ENCODE measurements around the gene TMEM117. TPM values are rescaled to one million over a fixed set of nuclear protein-coding genes. Genes with fewer than 3 reads are reported as not detected.

The TMEM117 gene
- 24.8 TPM for total RNA-seq

DNA sequence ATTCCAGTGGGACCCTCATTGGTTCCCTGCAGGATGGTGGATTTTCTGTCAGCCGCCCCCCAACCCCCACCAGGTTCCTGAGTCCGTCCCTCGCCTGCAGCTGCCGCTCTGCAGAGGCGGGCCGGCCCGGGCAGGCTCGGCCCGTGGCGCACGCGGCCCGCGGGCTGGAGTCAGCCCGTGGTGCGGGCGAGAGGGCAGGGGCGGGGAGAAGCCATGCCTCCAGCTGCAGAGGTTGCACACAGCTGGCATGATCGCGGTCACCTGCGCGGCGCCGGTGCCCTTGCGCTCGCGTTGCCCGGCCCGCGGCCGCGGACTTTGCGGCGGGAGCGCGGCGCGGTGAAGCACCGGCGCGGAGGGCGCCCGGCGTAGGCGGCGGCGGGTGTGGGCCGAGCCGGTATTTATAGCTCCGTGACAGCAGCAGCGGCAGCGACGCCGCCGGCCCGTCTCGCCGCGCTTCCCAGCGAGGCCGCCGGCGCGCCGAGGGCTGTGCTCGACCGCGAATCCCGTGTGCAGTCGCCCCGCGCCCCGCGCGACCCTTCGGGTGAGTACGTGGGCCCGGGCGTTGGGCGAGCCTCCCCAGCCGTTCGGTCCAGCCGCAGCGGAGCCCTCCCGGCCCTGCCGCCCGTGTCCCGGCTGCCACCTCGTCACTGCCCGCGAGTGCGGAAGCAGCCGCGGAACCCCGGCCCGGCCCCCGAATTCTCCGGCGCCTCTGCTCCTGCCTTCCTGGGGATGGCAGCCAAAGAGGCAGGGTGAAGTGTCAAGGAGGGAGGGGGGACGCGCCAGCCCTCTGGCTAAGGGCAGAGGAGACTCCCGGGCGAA, at the start of gene TMEM117:
TMEM117 (plus strand) TSS at position 426 of the 819 bp plus-strand sequence.
- intact Hi-C loops (cut with DNase I): no loop called here
- ATAC-seq: peak; percentile 90

DNA sequence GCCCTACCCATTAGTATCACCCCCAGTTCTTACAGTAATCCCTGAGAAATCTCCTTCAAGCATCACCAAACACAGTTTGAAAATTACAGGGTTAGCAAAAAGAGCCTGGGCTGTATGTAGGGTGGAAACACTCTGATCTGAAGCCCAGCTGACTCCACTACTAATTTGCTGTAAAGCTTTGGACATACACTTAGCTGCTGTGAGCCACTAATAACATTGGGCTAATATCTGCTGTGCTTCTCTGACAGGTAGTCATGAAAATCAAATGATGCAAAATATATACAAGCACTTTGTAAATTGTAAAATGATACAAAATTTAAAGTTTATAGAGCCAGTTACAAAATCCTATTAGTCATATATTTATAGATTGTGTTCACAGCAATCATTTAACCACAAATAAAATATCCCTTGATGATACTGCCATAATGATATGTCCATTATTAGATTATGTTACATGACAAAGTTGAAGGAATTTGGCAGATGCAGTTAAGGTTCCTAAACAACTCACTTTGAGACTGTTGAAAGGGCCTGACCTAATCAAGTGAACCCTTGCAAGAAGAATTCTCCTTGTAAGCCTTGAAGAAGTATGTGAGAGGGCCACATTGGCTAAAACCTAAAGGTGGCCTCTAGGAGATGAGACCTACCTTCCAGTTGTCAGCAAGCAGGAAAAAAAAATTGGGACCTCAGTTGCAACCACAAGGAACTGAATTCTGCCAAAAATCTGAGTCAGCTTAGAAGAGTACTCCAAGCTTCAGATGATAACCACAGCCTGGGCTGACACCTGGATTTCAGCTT, 48.8 kb upstream of the TMEM117 start:
- no peak for ATAC-seq
- no peak for DNase-seq (ENCODE audit: low spot score)
- intact Hi-C loops (cut with DNase I): no loop called here

More for the DNA sequence above, at the start of gene TMEM117:
- peak; percentile 83 for DNase-seq (ENCODE audit: low spot score)

DNA sequence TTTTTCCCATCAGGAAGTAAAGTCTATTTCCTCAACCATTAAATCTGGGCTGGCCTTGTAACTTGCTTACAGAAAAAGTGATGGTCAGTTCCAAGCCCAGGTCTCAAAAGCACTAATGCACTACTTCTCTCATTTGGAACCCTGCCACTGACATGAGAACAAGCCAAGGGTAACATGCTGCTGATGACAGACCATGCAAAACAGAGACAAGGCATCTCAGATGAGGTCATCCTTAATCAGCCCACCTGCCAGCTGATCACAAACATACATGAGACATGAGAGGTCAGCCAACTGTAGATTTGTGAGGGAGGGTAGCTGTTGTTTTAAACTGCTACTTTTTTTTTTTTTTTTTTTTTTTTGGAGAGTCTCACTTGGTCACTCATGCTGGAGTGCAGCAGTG, 45.9 kb upstream of the TMEM117 start:
- intact Hi-C loops (cut with DNase I): no loop called here
- ATAC-seq (no peak), DNase-seq (ENCODE audit: low spot score) (no peak)

DNA sequence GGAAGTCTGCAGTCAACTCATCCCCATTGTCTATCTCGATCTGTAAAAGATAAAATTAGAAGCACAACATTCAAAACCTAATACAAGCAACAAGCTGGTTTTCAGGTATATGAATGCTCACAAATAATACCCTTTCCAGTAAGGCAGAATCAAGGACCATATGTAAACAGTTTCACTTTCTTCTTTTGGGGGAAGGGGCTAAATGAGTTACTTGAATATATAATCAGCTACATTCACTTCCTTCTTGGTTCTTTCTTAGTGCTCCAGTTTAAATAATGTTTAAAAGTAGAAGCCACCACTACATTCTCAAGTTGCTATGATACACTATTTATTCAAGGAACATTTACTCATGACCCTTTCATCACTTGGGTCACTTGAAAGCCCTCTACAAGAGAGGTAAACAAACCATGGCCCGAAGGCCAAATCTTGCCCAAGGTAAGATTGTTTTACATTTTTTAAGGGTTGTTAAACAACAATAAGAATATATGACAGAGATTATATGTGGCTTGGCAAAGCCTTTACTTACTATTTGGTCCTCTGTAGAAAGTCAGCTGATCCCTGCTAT, 40.1 kb upstream of the TMEM117 start:
- ATAC-seq (no peak), DNase-seq (ENCODE audit: low spot score) (no peak)
- intact Hi-C loops (cut with DNase I): no loop called here

DNA sequence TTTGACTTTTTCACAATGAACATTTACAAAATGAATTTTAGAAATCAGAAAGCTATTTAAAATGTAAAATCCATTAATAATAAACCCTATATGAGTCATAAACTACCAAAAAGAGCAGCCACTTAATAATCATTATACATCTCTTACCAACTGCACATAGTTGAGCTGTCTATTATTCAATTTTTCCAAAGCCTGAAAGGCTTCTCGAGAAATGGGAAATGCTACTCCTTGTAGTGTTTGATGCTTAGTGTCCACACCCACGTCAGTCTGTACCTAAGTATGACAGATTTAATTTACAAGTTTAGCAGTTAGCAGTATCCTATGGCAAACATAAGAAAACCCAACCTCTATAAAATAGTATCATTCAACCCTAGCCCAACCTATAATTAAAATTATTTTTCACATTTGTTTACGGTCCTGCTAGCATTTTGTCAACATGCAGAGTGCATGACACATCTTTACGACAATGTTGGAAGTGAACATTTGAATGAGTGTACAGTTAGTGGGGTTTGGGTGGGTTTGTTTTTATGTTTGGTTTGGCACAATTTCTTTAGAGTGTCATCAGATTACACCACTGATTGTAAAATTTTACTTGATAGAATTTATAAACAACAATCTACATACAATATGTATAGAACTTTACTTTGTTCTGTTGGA, 38.2 kb upstream of the TMEM117 start:
- intact Hi-C loops (cut with DNase I): no loop called here
- DNase-seq (ENCODE audit: low spot score) (no peak), ATAC-seq (no peak)

DNA sequence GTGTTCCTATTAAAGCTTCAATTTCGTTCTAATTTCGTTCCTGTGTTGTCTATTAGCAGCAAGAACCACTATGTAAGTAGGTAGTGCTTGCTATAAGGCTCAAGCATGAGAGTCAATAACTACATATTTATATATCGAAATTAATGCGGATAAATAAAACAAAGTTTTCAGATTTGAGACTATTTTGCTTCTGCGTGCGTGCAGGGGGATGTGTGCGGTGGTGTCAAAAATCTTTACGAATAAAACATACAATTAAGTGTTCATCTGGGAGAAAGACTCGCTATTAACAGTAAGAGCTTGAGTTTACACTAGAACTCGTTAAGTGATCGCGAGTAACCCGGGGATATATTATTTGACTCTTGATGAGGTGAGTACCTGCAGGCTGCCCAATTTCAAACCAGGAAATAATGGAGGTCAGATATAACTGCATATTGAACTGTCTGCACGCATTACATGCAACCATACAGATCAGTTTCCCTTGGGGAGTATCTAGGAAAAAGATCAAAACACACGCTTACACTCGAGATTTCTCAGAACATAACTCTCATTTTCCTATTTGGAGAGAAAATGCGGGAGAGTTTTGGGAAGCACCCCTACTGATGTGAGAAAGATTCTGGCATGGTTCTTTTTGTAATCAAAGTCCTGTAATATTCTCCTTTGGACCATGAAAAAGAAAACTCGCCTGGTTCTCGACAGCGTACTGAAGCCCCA, 30.6 kb upstream of the TMEM117 start:
- no peak for ATAC-seq
- intact Hi-C loops (cut with DNase I): no loop called here
- no peak for DNase-seq (ENCODE audit: low spot score)

DNA sequence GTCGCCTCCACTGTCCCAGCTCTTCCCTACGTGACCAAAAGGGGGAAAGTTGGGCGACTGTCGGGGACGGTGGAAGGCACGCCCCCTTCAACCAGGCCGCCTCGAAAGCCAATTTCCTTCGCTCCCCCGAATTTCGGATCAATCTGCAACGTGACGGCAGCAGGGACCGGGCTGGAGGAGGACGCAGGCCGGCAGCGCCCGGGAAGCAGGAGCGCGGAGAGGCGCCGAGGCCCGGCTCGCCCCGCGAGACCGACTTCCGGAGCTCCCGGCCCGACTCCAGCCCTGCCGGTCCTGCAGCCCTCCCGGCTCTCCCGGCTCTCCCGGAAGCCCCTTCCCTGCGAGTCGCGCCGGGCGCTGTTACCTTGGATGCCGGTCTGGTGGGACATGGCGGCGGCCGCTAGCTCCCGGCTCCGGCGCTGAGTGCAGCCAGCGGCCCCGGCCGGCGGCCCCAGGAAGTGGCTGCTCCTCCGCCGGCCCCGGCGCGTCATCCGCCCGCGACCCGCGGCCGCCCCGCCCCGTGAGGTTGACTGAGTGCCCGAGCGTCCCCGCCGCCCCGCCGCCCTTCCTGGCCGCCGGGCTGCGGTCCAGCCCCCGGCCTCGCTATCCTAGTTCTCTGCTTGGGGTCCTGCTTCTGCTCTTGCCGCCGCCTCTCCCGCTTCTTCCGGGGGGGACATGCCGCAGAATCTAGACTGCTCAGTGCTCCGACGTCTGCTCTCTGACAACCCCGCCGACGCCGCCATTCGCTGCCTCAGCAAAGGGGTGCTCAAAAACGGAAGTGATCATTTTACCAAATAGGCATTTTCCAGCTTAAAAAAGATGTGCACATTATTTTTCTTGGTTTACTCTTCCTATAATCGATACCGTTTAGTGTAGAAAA, 29.8 kb upstream of the TMEM117 start, which contains the start of gene TWF1:
TWF1 (minus strand) TSS at position 458 of the 877 bp plus-strand sequence; CDS start at position 386, 72 bp downstream.
- peak; percentile 92 for DNase-seq (ENCODE audit: low spot score)
- ATAC-seq: peak; percentile 99
- intact Hi-C loops (cut with DNase I): no loop called here

- intact Hi-C loops (cut with DNase I): no loop called here
- ATAC-seq: no peak
Observed at GRCh38 chr12:43806737-43807072, 29.2 kb upstream of the TMEM117 start.

DNA sequence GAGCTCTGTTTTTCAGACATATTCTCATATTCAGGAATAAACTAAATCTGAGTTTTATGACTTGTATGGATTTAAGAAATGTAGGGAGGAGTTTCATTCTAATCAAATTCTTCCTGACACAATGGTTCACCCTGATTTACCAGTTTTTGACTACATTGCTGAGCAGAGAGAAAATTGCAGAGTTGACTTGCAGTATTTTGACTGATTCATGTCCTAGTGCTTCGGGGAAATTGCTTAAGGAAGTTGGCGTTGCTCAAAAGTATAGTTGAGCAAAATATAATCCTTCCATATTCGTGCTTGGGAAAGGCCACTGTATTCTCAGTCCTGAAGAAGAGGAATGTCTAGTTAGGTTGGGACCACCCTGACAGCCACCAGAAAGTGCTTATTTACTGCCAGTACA, 28.5 kb upstream of the TMEM117 start:
- intact Hi-C loops (cut with DNase I): no loop called here
- DNase-seq (ENCODE audit: low spot score) (no peak), ATAC-seq (no peak)

More at GRCh38 chr12:43806737-43807072, 29.2 kb upstream of the TMEM117 start:
- DNase-seq (ENCODE audit: low spot score): no peak

DNA sequence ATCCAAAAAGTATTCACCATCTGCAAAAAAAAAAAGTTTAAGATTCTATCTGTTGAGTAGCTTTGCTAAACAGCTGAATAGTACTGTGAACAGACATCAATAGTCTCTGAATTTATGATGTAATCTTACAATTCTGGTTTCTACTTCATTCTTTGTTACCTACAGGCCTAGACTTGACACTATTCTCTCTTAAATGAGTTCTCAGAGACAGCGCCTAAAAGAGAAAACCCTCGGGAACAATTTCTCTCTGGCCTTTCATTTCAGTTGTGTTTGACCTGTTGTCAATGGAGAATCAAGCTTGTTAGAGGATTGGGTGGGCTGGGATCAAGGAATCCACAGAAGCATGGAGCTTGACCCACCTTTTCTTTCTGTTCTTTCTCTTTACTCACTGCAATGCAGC, 23.8 kb upstream of the TMEM117 start:
- intact Hi-C loops (cut with DNase I): no loop called here
- no peak for DNase-seq (ENCODE audit: low spot score)
- ATAC-seq: no peak

GRCh38 chr12:43812926-43813325, 23.0 kb upstream of the TMEM117 start:
- ATAC-seq: no peak
- intact Hi-C loops (cut with DNase I): no loop called here
- no peak for DNase-seq (ENCODE audit: low spot score)

DNA sequence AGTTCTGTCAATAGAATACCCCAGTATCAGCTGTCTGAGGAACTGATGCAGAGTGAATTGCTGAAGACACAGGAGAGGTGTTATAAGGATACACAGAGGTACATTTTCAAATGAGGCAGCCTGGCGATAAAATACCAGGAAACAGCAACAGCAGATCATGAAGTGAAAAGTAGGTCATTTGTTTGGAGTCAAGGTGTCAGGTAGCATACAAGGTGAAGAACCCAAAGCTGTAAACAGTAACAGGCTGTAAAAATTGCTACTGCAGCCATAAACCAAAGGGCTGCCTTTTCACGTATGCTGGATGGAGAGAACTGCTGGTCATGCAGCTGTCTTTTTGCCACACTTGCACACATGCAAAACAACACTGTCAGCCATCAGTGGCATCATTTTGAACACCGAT, 20.5 kb upstream of the TMEM117 start:
- no peak for ATAC-seq
- intact Hi-C loops (cut with DNase I): no loop called here
- DNase-seq (ENCODE audit: low spot score): no peak

GRCh38 chr12:43816168-43816567, 19.7 kb upstream of the TMEM117 start:
- ATAC-seq: no peak
- intact Hi-C loops (cut with DNase I): no loop called here
- DNase-seq (ENCODE audit: low spot score): no peak

- DNase-seq (ENCODE audit: low spot score) (no peak), ATAC-seq (no peak)
- intact Hi-C loops (cut with DNase I): no loop called here
Observed at GRCh38 chr12:43824207-43824775, 11.6 kb upstream of the TMEM117 start.

GRCh38 chr12:43826681-43827080, 9.2 kb upstream of the TMEM117 start:
- intact Hi-C loops (cut with DNase I): loop anchor here (2.0 kb wide), 1 partner anchor 74 kb away; no protein-coding TSS in a partner anchor
- no peak for DNase-seq (ENCODE audit: low spot score)
- no peak for ATAC-seq

GRCh38 chr12:43827093-43827492, 8.8 kb upstream of the TMEM117 start:
- intact Hi-C loops (cut with DNase I): loop anchor here (2.0 kb wide), 1 partner anchor 74 kb away; no protein-coding TSS in a partner anchor
- DNase-seq (ENCODE audit: low spot score) (no peak), ATAC-seq (no peak)

GRCh38 chr12:43832463-43833168, 3.3 kb upstream of the TMEM117 start:
- intact Hi-C loops (cut with DNase I): no loop called here
- ATAC-seq (no peak), DNase-seq (ENCODE audit: low spot score) (no peak)
